OCI-LY1 (cell line): ENCODE data around the gene MEGF6.

Experiments used
- H2AFZ ChIP-seq: fragments of 200-600 bp; sonication (generic), shearing (Covaris generic); 2 replicates; pipeline ENCODE4 v1.6.0; 2014; ENCODE audit warnings: antibody characterized with exemption, mild to moderate bottlenecking, low read length
- H3F3A ChIP-seq: fragments of 200-600 bp; sonication (generic), shearing (Covaris generic); 2 replicates; pipeline ENCODE4 v1.6.0; 2014; ENCODE audit warnings: mild to moderate bottlenecking, antibody characterized with exemption, low read length, moderate library complexity; ENCODE audit not compliant: insufficient read depth
- H3K27ac ChIP-seq: fragments of 200-600 bp; sonication (generic); 2 replicates; pipeline ENCODE4 v1.5.1; 2014; ENCODE audit warnings: low read length, mixed run types, mild to moderate bottlenecking, low read depth; ENCODE audit not compliant: poor library complexity, severe bottlenecking
- H3K27me3 ChIP-seq: fragments of 200-600 bp; sonication (generic); 2 replicates; pipeline ENCODE4 v1.6.0; 2014; ENCODE audit warnings: antibody characterized with exemption, mild to moderate bottlenecking, low read length, moderate library complexity; ENCODE audit not compliant: insufficient read depth
- H3K36me3 ChIP-seq: fragments of 200-600 bp; sonication (generic); 2 replicates; pipeline ENCODE4 v1.6.1; 2014; ENCODE audit warnings: mild to moderate bottlenecking, antibody characterized with exemption, low read length, moderate library complexity, mixed read lengths; ENCODE audit not compliant: insufficient read depth
- H3K4me1 ChIP-seq: fragments of 200-600 bp; sonication (generic); 2 replicates; pipeline ENCODE4 v1.5.1; 2014; ENCODE audit warnings: mild to moderate bottlenecking, low read length, moderate library complexity; ENCODE audit not compliant: insufficient read depth, severe bottlenecking
- H3K4me2 ChIP-seq: fragments of 200-600 bp; sonication (generic), shearing (Covaris generic); 2 replicates; pipeline ENCODE4 v1.6.1; 2014; ENCODE audit warnings: low read length
- H3K4me3 ChIP-seq: fragments of 200-600 bp; sonication (generic); 2 replicates; pipeline ENCODE4 v1.5.1; 2014; ENCODE audit warnings: low read length, low read depth, mild to moderate bottlenecking, mixed read lengths; ENCODE audit not compliant: poor library complexity, severe bottlenecking
- H3K79me2 ChIP-seq: fragments of 200-600 bp; shearing (Covaris generic); 2 replicates; pipeline ENCODE4 v1.6.1; 2016; ENCODE audit warnings: mixed run types, low read length, mixed read lengths; ENCODE audit not compliant: insufficient read depth
- H3K9ac ChIP-seq: fragments of 200-600 bp; sonication (generic), shearing (Covaris generic); 2 replicates; pipeline ENCODE4 v1.6.1; 2014; ENCODE audit warnings: mild to moderate bottlenecking, low read length, mixed read lengths
- H3K9me2 ChIP-seq: fragments of 200-600 bp; sonication (generic), shearing (Covaris generic); 2 replicates; pipeline ENCODE4 v1.6.1; 2014; ENCODE audit warnings: low read depth, mild to moderate bottlenecking, low read length, mixed read lengths
- H3K9me3 ChIP-seq: fragments of 200-600 bp; shearing (Covaris generic); 2 replicates; pipeline ENCODE4 v1.6.1; 2014; ENCODE audit warnings: low read length, mixed read lengths
- H4K20me1 ChIP-seq: fragments of 200-600 bp; sonication (generic), shearing (Covaris generic); 2 replicates; pipeline ENCODE4 v1.6.0; 2016; ENCODE audit warnings: mild to moderate bottlenecking, low read length; ENCODE audit not compliant: insufficient read depth
- CTCF ChIP-seq: fragments of 200-600 bp; sonication (generic), shearing (Covaris generic); IDR thresholded peaks from 2 replicates; pipeline ENCODE4 v1.5.1; 2017; ENCODE audit warnings: mild to moderate bottlenecking, antibody characterized with exemption, low read length, moderate library complexity, mixed read lengths
- EZH2 ChIP-seq: fragments of 200-600 bp; sonication (generic), shearing (Covaris generic); IDR thresholded peaks from 2 replicates; pipeline ENCODE4 v1.8.0; 2017; ENCODE audit warnings: borderline replicate concordance, mixed run types, mild to moderate bottlenecking, antibody characterized with exemption, low read length, moderate library complexity, mixed read lengths

Gene MEGF6

GRCh38 chr1:3492545-3493246, 118.6 kb downstream of the MEGF6 start:
- H3K27ac ChIP-seq = no peak overlapping the region
- no peaks in the 10 kb centered on the region for H3K4me1 ChIP-seq
- no peak for TF ChIP-seq CTCF
- no peak for TF ChIP-seq EZH2
- H4K20me1 ChIP-seq = no peaks in the 10 kb centered on the region
- H3K27me3 ChIP-seq = peaks cover 15% of the 10 kb centered on the region
- H3K9me2 ChIP-seq = no peaks in the 10 kb centered on the region
- H3K9ac ChIP-seq = no peak overlapping the region
- H3K4me3 ChIP-seq = no peak overlapping the region
- H3K9me3 ChIP-seq = peaks cover 8% of the 10 kb centered on the region
- no peaks in the 10 kb centered on the region for H3K79me2 ChIP-seq
- no peaks in the 10 kb centered on the region for H3F3A ChIP-seq
- no peaks in the 10 kb centered on the region; the same call in 1 of the 2 replicates for H3K36me3 ChIP-seq
- H2AFZ ChIP-seq = no peak overlapping the region
- H3K4me2 ChIP-seq = no peak overlapping the region

GRCh38 chr1:3491291-3492246, 119.7 kb downstream of the MEGF6 start:
- no peaks in the 10 kb centered on the region for H4K20me1 ChIP-seq
- H3K4me2 ChIP-seq = peak overlapping the region; percentile 62
- no peaks in the 10 kb centered on the region for H3K79me2 ChIP-seq
- no peak overlapping the region for H3K27ac ChIP-seq
- H2AFZ ChIP-seq = no peak overlapping the region
- no peaks in the 10 kb centered on the region; the same call in 1 of the 2 replicates for H3K36me3 ChIP-seq
- H3K9ac ChIP-seq = no peak overlapping the region
- no peaks in the 10 kb centered on the region for H3K9me2 ChIP-seq
- TF ChIP-seq CTCF = peak; percentile 76
- TF ChIP-seq EZH2 = no peak
- H3K4me1 ChIP-seq = no peaks in the 10 kb centered on the region
- peaks cover 8% of the 10 kb centered on the region for H3K9me3 ChIP-seq
- peaks cover 15% of the 10 kb centered on the region for H3K27me3 ChIP-seq
- no peaks in the 10 kb centered on the region for H3F3A ChIP-seq
- peak overlapping the region; percentile 26 for H3K4me3 ChIP-seq

GRCh38 chr1:3490046-3490745, 121.1 kb downstream of the MEGF6 start:
- no peaks in the 10 kb centered on the region for H4K20me1 ChIP-seq
- H3K27me3 ChIP-seq = peaks cover 15% of the 10 kb centered on the region
- no peaks in the 10 kb centered on the region for H3K9me2 ChIP-seq
- no peaks in the 10 kb centered on the region for H3K4me1 ChIP-seq
- no peak overlapping the region for H3K9ac ChIP-seq
- TF ChIP-seq EZH2 = no peak
- TF ChIP-seq CTCF = no peak
- peaks cover 8% of the 10 kb centered on the region for H3K9me3 ChIP-seq
- H3F3A ChIP-seq = no peaks in the 10 kb centered on the region
- no peak overlapping the region for H3K4me3 ChIP-seq
- H3K79me2 ChIP-seq = no peaks in the 10 kb centered on the region
- H3K4me2 ChIP-seq = no peak overlapping the region
- no peaks in the 10 kb centered on the region; the same call in 1 of the 2 replicates for H3K36me3 ChIP-seq
- H3K27ac ChIP-seq = no peak overlapping the region
- no peak overlapping the region for H2AFZ ChIP-seq
